Keratinocyte (primary cell): ENCODE data around the gene TAB2. TPM values are rescaled to one million over a fixed set of nuclear protein-coding genes. Genes with fewer than 3 reads are reported as not detected.

Experiments used
- DNase-seq: peaks from one replicate; pipeline ENCODE4 v3.0.0-alpha.2; 2011; ENCODE audit warnings: low read depth, missing footprints, low spot score
- FAIRE-seq: peaks from 2 replicates; lab custom pipeline; 2011; peaks lifted over from hg19 to GRCh38; lab: Jason Lieb, UNC
- H2AFZ ChIP-seq: 2 replicates; pipeline ENCODE4 v1.6.0; 2012; ENCODE audit warnings: low read length, control low read depth, inconsistent platforms; ENCODE audit not compliant: control insufficient read depth
- H3K27ac ChIP-seq: 2 replicates; pipeline ENCODE4 v1.5.1; 2011; ENCODE audit warnings: low read length; ENCODE audit not compliant: control insufficient read depth, insufficient read depth
- H3K27me3 ChIP-seq: 3 replicates; pipeline ENCODE4 v1.6.0; 2011; ENCODE audit warnings: low read length; ENCODE audit not compliant: control insufficient read depth, insufficient read depth; ENCODE audit errors: extremely low read depth
- H3K36me3 ChIP-seq, 2 experiments: 2 replicates in 1 of 2; 3 replicates in 1 of 2; pipeline ENCODE4 v1.5.1; 2011; ENCODE audit warnings: low read length in 2 of 2, mild to moderate bottlenecking in 1 of 2; ENCODE audit not compliant: control insufficient read depth in 2 of 2, insufficient read depth in 2 of 2; ENCODE audit errors: extremely low read depth in 1 of 2
- H3K4me1 ChIP-seq: 3 replicates; pipeline ENCODE4 v1.5.1; 2011; ENCODE audit warnings: low read length; ENCODE audit not compliant: control insufficient read depth, insufficient read depth; ENCODE audit errors: extremely low read depth
- H3K4me2 ChIP-seq: 3 replicates; pipeline ENCODE4 v1.6.0; 2011; ENCODE audit warnings: low read depth, low read length; ENCODE audit not compliant: control insufficient read depth, insufficient read depth; ENCODE audit errors: extremely low read depth
- H3K4me3 ChIP-seq, 3 experiments: fragments of 200-600 bp in 1 of 3; sonication (generic) in 1 of 3; 2 replicates in 2 of 3; 3 replicates in 1 of 3; pipeline ENCODE4 v1.5.1; 2011 to 2016; ENCODE audit warnings: low read length in 3 of 3, mild to moderate bottlenecking in 3 of 3, control low read depth in 2 of 3, inconsistent platforms in 1 of 3, low read depth in 1 of 3, mixed read lengths in 1 of 3, mixed run types in 1 of 3, moderate library complexity in 1 of 3; ENCODE audit not compliant: control insufficient read depth in 2 of 3, insufficient read depth in 2 of 3; ENCODE audit errors: extremely low read depth in 1 of 3
- H3K79me2 ChIP-seq: 2 replicates; pipeline ENCODE4 v1.6.0; 2012; ENCODE audit warnings: low read length; ENCODE audit not compliant: control insufficient read depth, insufficient read depth
- H3K9ac ChIP-seq: 3 replicates; pipeline ENCODE4 v1.6.0; 2011; ENCODE audit warnings: low read length; ENCODE audit not compliant: control insufficient read depth, insufficient read depth; ENCODE audit errors: extremely low read depth
- H3K9me1 ChIP-seq: 3 replicates; pipeline ENCODE4 v1.6.0; 2011; ENCODE audit warnings: low read length; ENCODE audit not compliant: control insufficient read depth, insufficient read depth; ENCODE audit errors: extremely low read depth
- H3K9me3 ChIP-seq: 2 replicates; pipeline ENCODE4 v1.5.1; 2012; ENCODE audit warnings: low read depth, low read length; ENCODE audit not compliant: control insufficient read depth
- H4K20me1 ChIP-seq: 3 replicates; pipeline ENCODE4 v1.6.0; 2011; ENCODE audit warnings: low read length; ENCODE audit not compliant: control insufficient read depth, insufficient read depth; ENCODE audit errors: extremely low read depth
- CTCF ChIP-seq, 3 experiments: IDR thresholded peaks in 1 of 3; conservative IDR thresholded peaks in 1 of 3; optimal IDR thresholded peaks in 1 of 3; 2 replicates in 2 of 3; 3 replicates in 1 of 3; pipeline versions ENCODE3 to v1.5.1; 2011; ENCODE audit warnings: low read length in 3 of 3, mild to moderate bottlenecking in 3 of 3, moderate library complexity in 2 of 3, control low read depth in 1 of 3, inconsistent platforms in 1 of 3; ENCODE audit not compliant: insufficient read depth in 2 of 3; ENCODE audit errors: extremely low read depth in 1 of 3
- EZH2 ChIP-seq: IDR thresholded peaks from one replicate; pipeline ENCODE4 v1.6.1; 2012; ENCODE audit warnings: inconsistent platforms, mild to moderate bottlenecking, low read length, moderate library complexity
- dilution Hi-C: fragments of 300-500 bp; cut with MboI; formaldehyde crosslinking; loops from one replicate; pipeline ENCODE4 v1.7.0; 2020; ENCODE audit warnings: low sequenced_read_pairs; ENCODE audit not compliant: extremely low pct_ligation_motif_present
- polyA plus RNA-seq, 5 experiments: library from polyadenylated mRNA; depleted of rRNA in 3 of 5; stranded (reverse) in 3 of 5; stranded (forward) in 1 of 5; unstranded in 1 of 5; fragments of >200 nt; gene quantifications; 1 replicate in 1 of 5; 2 replicates in 3 of 5; 3 replicates in 1 of 5; pipeline versions ENCODE4 v1.2.1 to v1.2.3, GENCODE V29; 2011 to 2012; ENCODE audit warnings: missing spikeins in 2 of 5, low read depth in 1 of 5, low replicate concordance in 1 of 5

TAB2 gene
- polyA plus RNA-seq, 1 donor (not counting 4 experiments of a cell fraction or from before 2014, with no cell fraction given), result 47.5 TPM

- Histone ChIP-seq H3K9ac (no peak overlapping the region), H3K27me3 (no peaks in the 10 kb centered on the region), H3K4me2 (no peak overlapping the region), H3K4me3 (no peak overlapping the region), H2AFZ (no peak overlapping the region), H3K27ac (no peak overlapping the region), H3K9me3 (no peaks in the 10 kb centered on the region), H3K79me2 (peaks cover 19% of the 10 kb centered on the region), H3K4me1 (peaks cover 5% of the 10 kb centered on the region), H3K36me3 (peaks cover 15 to 24% of the 10 kb centered on the region in 2 experiments), H4K20me1 (no peaks in the 10 kb centered on the region), H3K9me1 (no peaks in the 10 kb centered on the region)
- FAIRE-seq (no peak), DNase-seq (no peak)
- TF ChIP-seq EZH2 (no peak), CTCF (optimal IDR thresholded peaks at IDR 0.05 in 1 of 3, IDR thresholded peaks at IDR 0.05 in 1 of 3, conservative IDR thresholded peaks at IDR 0.05 in 1 of 3; ENCODE audit: extremely low read depth in 1 of 3, insufficient read depth in 2 of 3, low read length in 3 of 3) (no peak)
- dilution Hi-C loops, result no loop called here
Measured at GRCh38 chr6:149380523-149380922, 63.0 kb downstream of the TAB2 start.

- no peak for FAIRE-seq
- no peak overlapping the region for H3K4me3 ChIP-seq
- H4K20me1 ChIP-seq, result no peaks in the 10 kb centered on the region
- TF ChIP-seq EZH2, result no peak
- no peak for TF ChIP-seq CTCF (optimal IDR thresholded peaks at IDR 0.05 in 1 of 3, IDR thresholded peaks at IDR 0.05 in 1 of 3, conservative IDR thresholded peaks at IDR 0.05 in 1 of 3; ENCODE audit: extremely low read depth in 1 of 3, insufficient read depth in 2 of 3, low read length in 3 of 3)
- H3K79me2 ChIP-seq, result peaks cover 26% of the 10 kb centered on the region
- no peak overlapping the region for H3K9ac ChIP-seq
- H3K36me3 ChIP-seq, result peaks cover 10 to 18% of the 10 kb centered on the region in 2 experiments
- peaks cover 10% of the 10 kb centered on the region for H3K4me1 ChIP-seq
- no peaks in the 10 kb centered on the region for H3K27me3 ChIP-seq
- no peak overlapping the region for H2AFZ ChIP-seq
- dilution Hi-C loops, result no loop called here
- no peak overlapping the region for H3K27ac ChIP-seq
- H3K9me3 ChIP-seq, result peaks cover 5% of the 10 kb centered on the region
- no peak overlapping the region for H3K4me2 ChIP-seq
- no peaks in the 10 kb centered on the region for H3K9me1 ChIP-seq
- no peak for DNase-seq
Measured at GRCh38 chr6:149383371-149383770, 65.9 kb downstream of the TAB2 start.
